Activated naive CD8-positive, alpha-beta T cell treated with anti-CD3 and anti-CD28 coated beads, Interleukin-2, amount 10 ng/mL, durations not matched to agents 7 days and 5 days (primary cell): Measurements from ENCODE around the gene SP1. TPM values are rescaled to one million over a fixed set of nuclear protein-coding genes. Genes with fewer than 3 reads are reported as not detected.
"Not testable (repeated sequence)": the region's sequence is repeated elsewhere in the genome, so short reads cannot be mapped to it uniquely, and the experiment has no call there.

Experiments used
- ATAC-seq: fragments of 150-1000 bp; cut with Tn5 transposase; one replicate; pipeline ENCODE4 v1.10.0; 2021; ENCODE audit warnings: low read depth, moderate library complexity
- POLR2A ChIA-PET: fragments of 350-600 bp; sonication (Branson Sonifier 250); formaldehyde crosslinking; loops from one replicate; lab custom pipeline; 2021; ENCODE audit warnings: antibody characterized with exemption; lab: Charles Lee
- DNase-seq: peaks from one replicate; pipeline ENCODE4 v3.0.0; 2021
- H3K27ac Mint-ChIP-seq: one replicate; pipeline ENCODE4 v1.8.0; 2022; ENCODE audit warnings: mild to moderate bottlenecking, mixed read lengths
- H3K27me3 Mint-ChIP-seq: one replicate; pipeline ENCODE4 v1.8.0; 2022; ENCODE audit warnings: mild to moderate bottlenecking, moderate library complexity, mixed read lengths
- H3K36me3 Mint-ChIP-seq: one replicate; pipeline ENCODE4 v1.8.0; 2021; ENCODE audit warnings: mild to moderate bottlenecking, mixed read lengths
- H3K4me1 Mint-ChIP-seq: one replicate; pipeline ENCODE4 v1.8.0; 2021; ENCODE audit warnings: mixed read lengths
- H3K4me3 Mint-ChIP-seq: one replicate; pipeline ENCODE4 v1.8.0; 2022; ENCODE audit warnings: mild to moderate bottlenecking, moderate library complexity, mixed read lengths
- H3K9me3 Mint-ChIP-seq: one replicate; pipeline ENCODE4 v1.8.0; 2021; ENCODE audit warnings: mixed read lengths
- total RNA-seq, 2 experiments: library from RNA; stranded (reverse); gene quantifications; one replicate each; pipeline ENCODE4 v1.2.3, GENCODE V29; 2021

SP1 gene
- total RNA-seq, 2 experiments from 2014 or later = 88.7 to 96.2 TPM

- ATAC-seq = no peak
- POLR2A ChIA-PET = no interaction called here
- H3K27ac Mint-ChIP-seq = no peak overlapping the region
- H3K36me3 Mint-ChIP-seq = peaks cover 23% of the 10 kb centered on the region
- no peak for DNase-seq
- H3K4me1 Mint-ChIP-seq = peaks cover 40% of the 10 kb centered on the region
- no peaks in the 10 kb centered on the region for H3K27me3 Mint-ChIP-seq
- peak overlapping the region; percentile 23 for H3K4me3 Mint-ChIP-seq
- H3K9me3 Mint-ChIP-seq = no peaks in the 10 kb centered on the region
Measured at GRCh38 chr12:53389702-53390101, 9.7 kb downstream of the SP1 start.

- DNase-seq (no peak), ATAC-seq (no peak)
- H3K27ac Mint-ChIP-seq = no peak overlapping the region
- H3K27me3 Mint-ChIP-seq = no peaks in the 10 kb centered on the region
- POLR2A ChIA-PET = no interaction called here
- peaks cover 34% of the 10 kb centered on the region for H3K4me1 Mint-ChIP-seq
- H3K4me3 Mint-ChIP-seq = no peak overlapping the region
- no peaks in the 10 kb centered on the region for H3K9me3 Mint-ChIP-seq
- H3K36me3 Mint-ChIP-seq = peaks cover 22% of the 10 kb centered on the region
Measured at GRCh38 chr12:53391724-53392123, 11.7 kb downstream of the SP1 start.

- DNase-seq (no peak), ATAC-seq (no peak)
- POLR2A ChIA-PET = no interaction called here
- Mint-ChIP-seq H3K4me3 (no peak overlapping the region), H3K4me1 (peaks cover 2% of the 10 kb centered on the region), H3K27ac (no peak overlapping the region), H3K36me3 (peaks cover 15% of the 10 kb centered on the region), H3K27me3 (no peaks in the 10 kb centered on the region), H3K9me3 (no peaks in the 10 kb centered on the region)
Measured at GRCh38 chr12:53399896-53400295, 19.9 kb downstream of the SP1 start.

DNA sequence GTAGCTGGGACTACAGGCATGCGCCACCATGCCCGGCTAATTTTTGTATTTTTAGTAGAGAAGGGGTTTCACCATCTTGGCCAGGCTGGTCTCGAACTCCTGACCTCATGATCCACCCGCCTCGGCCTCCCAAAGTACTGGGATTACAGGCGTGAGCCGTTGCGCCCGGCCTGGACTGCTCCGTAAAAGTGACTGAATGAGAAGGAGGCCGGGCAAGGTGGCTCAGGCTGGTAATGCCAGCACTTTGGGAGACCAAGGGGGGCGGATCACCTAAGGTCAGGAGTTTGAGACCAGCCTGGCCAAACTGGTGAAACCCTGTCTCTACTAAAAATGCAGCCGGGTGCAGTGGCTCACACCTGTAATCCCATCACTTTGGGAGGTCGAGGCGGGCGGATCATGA is 22.4 kb downstream of the SP1 start:
- H3K27ac Mint-ChIP-seq, H3K27me3 Mint-ChIP-seq, H3K4me1 Mint-ChIP-seq, POLR2A ChIA-PET, H3K4me3 Mint-ChIP-seq, ATAC-seq, H3K9me3 Mint-ChIP-seq, DNase-seq: not testable (repeated sequence)
- peaks cover 16% of the 10 kb centered on the region for H3K36me3 Mint-ChIP-seq

GRCh38 chr12:53402871-53403270 is 22.9 kb downstream of the SP1 start:
- peaks cover 16% of the 10 kb centered on the region for H3K36me3 Mint-ChIP-seq
- H3K9me3 Mint-ChIP-seq = no peaks in the 10 kb centered on the region
- DNase-seq (no peak), ATAC-seq (no peak)
- H3K4me3 Mint-ChIP-seq = no peak overlapping the region
- no peaks in the 10 kb centered on the region for H3K4me1 Mint-ChIP-seq
- POLR2A ChIA-PET = no interaction called here
- H3K27me3 Mint-ChIP-seq = no peaks in the 10 kb centered on the region
- no peak overlapping the region for H3K27ac Mint-ChIP-seq

DNA sequence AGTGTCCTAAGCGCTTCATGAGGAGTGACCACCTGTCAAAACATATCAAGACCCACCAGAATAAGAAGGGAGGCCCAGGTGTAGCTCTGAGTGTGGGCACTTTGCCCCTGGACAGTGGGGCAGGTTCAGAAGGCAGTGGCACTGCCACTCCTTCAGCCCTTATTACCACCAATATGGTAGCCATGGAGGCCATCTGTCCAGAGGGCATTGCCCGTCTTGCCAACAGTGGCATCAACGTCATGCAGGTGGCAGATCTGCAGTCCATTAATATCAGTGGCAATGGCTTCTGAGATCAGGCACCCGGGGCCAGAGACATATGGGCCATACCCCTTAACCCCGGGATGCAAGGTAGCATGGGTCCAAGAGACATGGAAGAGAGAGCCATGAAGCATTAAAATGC is 31.0 kb downstream of the SP1 start:
- DNase-seq (no peak), ATAC-seq (no peak)
- peaks cover 18% of the 10 kb centered on the region for H3K4me1 Mint-ChIP-seq
- POLR2A ChIA-PET = no interaction called here
- no peaks in the 10 kb centered on the region for H3K9me3 Mint-ChIP-seq
- H3K36me3 Mint-ChIP-seq = peaks cover 42% of the 10 kb centered on the region
- H3K27ac Mint-ChIP-seq = no peak overlapping the region
- H3K4me3 Mint-ChIP-seq = no peak overlapping the region
- H3K27me3 Mint-ChIP-seq = no peaks in the 10 kb centered on the region

- H3K4me1 Mint-ChIP-seq = peaks cover 21% of the 10 kb centered on the region
- H3K27me3 Mint-ChIP-seq = no peaks in the 10 kb centered on the region
- no peaks in the 10 kb centered on the region for H3K9me3 Mint-ChIP-seq
- no peak for ATAC-seq
- peaks cover 38% of the 10 kb centered on the region for H3K36me3 Mint-ChIP-seq
- POLR2A ChIA-PET = no interaction called here
- peak overlapping the region; percentile 67 for H3K27ac Mint-ChIP-seq
- H3K4me3 Mint-ChIP-seq = peak overlapping the region; percentile 62
- no peak for DNase-seq
Measured at GRCh38 chr12:53413485-53414204, 33.7 kb downstream of the SP1 start.

GRCh38 chr12:53414756-53415417 is 34.9 kb downstream of the SP1 start:
- H3K36me3 Mint-ChIP-seq = peaks cover 30% of the 10 kb centered on the region
- no peak for ATAC-seq
- H3K4me3 Mint-ChIP-seq = no peak overlapping the region
- H3K27me3 Mint-ChIP-seq = no peaks in the 10 kb centered on the region
- no peak for DNase-seq
- no peak overlapping the region for H3K27ac Mint-ChIP-seq
- peaks cover 23% of the 10 kb centered on the region for H3K4me1 Mint-ChIP-seq
- POLR2A ChIA-PET = interaction anchor here (0.9 kb wide), 1 partner anchor 60 kb away, joined by 3 read pairs; no protein-coding TSS in a partner anchor
- H3K9me3 Mint-ChIP-seq = no peaks in the 10 kb centered on the region

- not testable (repeated sequence) for H3K9me3 Mint-ChIP-seq, H3K27me3 Mint-ChIP-seq, H3K27ac Mint-ChIP-seq, H3K4me3 Mint-ChIP-seq, DNase-seq, ATAC-seq
- Mint-ChIP-seq H3K36me3 (peaks cover 25% of the 10 kb centered on the region), H3K4me1 (peaks cover 23% of the 10 kb centered on the region)
- POLR2A ChIA-PET = interaction anchor here (0.9 kb wide), 1 partner anchor 61 kb away, joined by 3 read pairs; no protein-coding TSS in a partner anchor
Measured at GRCh38 chr12:53415752-53416389, 35.9 kb downstream of the SP1 start.

GRCh38 chr12:53417291-53417816 is 37.4 kb downstream of the SP1 start:
- peaks cover 21% of the 10 kb centered on the region for H3K4me1 Mint-ChIP-seq
- not testable (repeated sequence) for DNase-seq, H3K9me3 Mint-ChIP-seq, H3K4me3 Mint-ChIP-seq, ATAC-seq, H3K27me3 Mint-ChIP-seq, H3K27ac Mint-ChIP-seq
- POLR2A ChIA-PET = interaction anchor here (0.9 to 2.2 kb wide), 3 partner anchors 65 to 96 kb away, joined by 3 to 6 read pairs (median 4); partner anchors contain the start of gene AAAS
- peaks cover 13% of the 10 kb centered on the region for H3K36me3 Mint-ChIP-seq

DNA sequence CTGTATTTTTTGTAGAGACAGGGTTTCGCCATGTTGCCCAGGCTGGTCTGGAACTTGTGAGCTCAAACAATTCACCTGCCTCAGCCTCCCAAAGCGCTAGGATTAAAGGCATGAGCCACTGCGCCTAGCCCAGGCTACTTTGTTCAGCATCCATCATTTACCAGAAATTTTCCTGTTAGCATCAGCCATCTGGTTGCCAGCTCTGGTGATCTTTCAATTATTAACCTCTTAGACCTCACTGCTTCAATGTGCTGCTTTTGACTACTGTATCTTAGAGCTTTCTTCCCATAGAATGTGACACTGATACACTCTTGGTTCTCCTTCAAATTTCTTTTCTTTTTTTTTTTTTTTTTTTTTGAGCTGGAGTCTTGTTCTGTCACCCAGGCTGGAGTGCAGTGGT is 38.2 kb downstream of the SP1 start:
- DNase-seq = no peak
- POLR2A ChIA-PET = interaction anchor here (1.9 to 2.2 kb wide), 2 partner anchors 93 to 97 kb away, joined by 4 to 6 read pairs; partner anchors contain the start of gene AAAS
- Mint-ChIP-seq H3K27ac (no peak overlapping the region), H3K27me3 (no peaks in the 10 kb centered on the region), H3K9me3 (no peaks in the 10 kb centered on the region), H3K36me3 (peaks cover 7% of the 10 kb centered on the region), H3K4me3 (no peak overlapping the region), H3K4me1 (peaks cover 14% of the 10 kb centered on the region)
- no peak for ATAC-seq

DNA sequence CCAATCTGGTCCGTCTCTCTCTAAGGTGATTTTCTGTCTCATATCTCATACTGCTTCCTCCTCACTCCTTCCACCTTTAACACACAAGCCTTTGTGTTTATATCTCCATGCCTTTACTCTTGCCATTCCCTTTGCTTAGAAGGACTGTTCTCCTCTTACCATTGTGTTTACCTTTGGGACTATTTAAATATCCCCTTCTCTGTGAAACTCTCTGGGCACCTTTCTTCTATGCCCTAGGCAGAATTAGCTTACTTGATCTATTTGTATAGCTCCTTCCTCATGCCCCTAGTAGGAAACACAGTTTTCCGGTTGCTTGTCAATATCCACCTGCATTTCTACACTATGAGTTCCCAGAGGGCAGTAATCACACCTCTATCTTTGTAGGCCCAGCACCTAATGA is 39.8 kb downstream of the SP1 start:
- POLR2A ChIA-PET = interaction anchor here (0.8 kb wide), 1 partner anchor 239 kb away, joined by 3 read pairs; the partner anchor contains the start of gene CSAD
- no peak overlapping the region for H3K27ac Mint-ChIP-seq

GRCh38 chr12:53422247-53422646 is 42.3 kb downstream of the SP1 start:
- H3K36me3 Mint-ChIP-seq, ATAC-seq, H3K4me3 Mint-ChIP-seq, H3K27me3 Mint-ChIP-seq, H3K4me1 Mint-ChIP-seq, H3K9me3 Mint-ChIP-seq, H3K27ac Mint-ChIP-seq, DNase-seq: not testable (repeated sequence)
- POLR2A ChIA-PET = interaction anchor here (0.9 to 1.4 kb wide), 3 partner anchors 76 to 241 kb away, joined by 3 to 4 read pairs (median 3); partner anchors contain the start of gene CSAD

More for the DNA sequence above, 39.8 kb downstream of the SP1 start:
- H3K27me3 Mint-ChIP-seq = no peaks in the 10 kb centered on the region
- no peak overlapping the region for H3K4me3 Mint-ChIP-seq
- peaks cover 10% of the 10 kb centered on the region for H3K4me1 Mint-ChIP-seq
- no peak for DNase-seq
- no peak for ATAC-seq
- no peaks in the 10 kb centered on the region for H3K9me3 Mint-ChIP-seq
- H3K36me3 Mint-ChIP-seq = peaks cover 2% of the 10 kb centered on the region
